GM23338 (cell line): Measurements from ENCODE around the gene SRSF4.

ENCODE experiments used
- CREB1 ChIP-seq: fragments of 250-450 bp; sonication (Bioruptor Pico); IDR thresholded peaks from 2 replicates; pipeline ENCODE4 v1.5.0; 2020; ENCODE audit warnings: low read depth, mild to moderate bottlenecking, moderate library complexity
- CTCF ChIP-seq, 2 experiments: fragments of 200-600 bp in 1 of 2; sonication (generic) in 1 of 2; conservative IDR thresholded peaks; 2 replicates each; pipeline versions ENCODE4 v1.5.1 to v1.6.1; 2016 to 2017; ENCODE audit warnings: antibody characterized with exemption in 2 of 2, low read depth in 2 of 2, mild to moderate bottlenecking in 2 of 2, moderate library complexity in 1 of 2
- ETS1 ChIP-seq: IDR thresholded peaks from 2 replicates; pipeline ENCODE4 v1.6.1; 2016; ENCODE audit warnings: antibody characterized with exemption
- EZH2 ChIP-seq: fragments of 200-600 bp; sonication (generic); IDR thresholded peaks from one replicate; pipeline ENCODE4 v1.8.0; 2017; ENCODE audit warnings: antibody characterized with exemption, mild to moderate bottlenecking, low read depth; ENCODE audit not compliant: unreplicated experiment
- EZH2phosphoT487 ChIP-seq: fragments of 200-600 bp; sonication (generic); IDR thresholded peaks from one replicate; pipeline ENCODE4 v1.8.1; 2018; ENCODE audit warnings: antibody characterized with exemption; ENCODE audit not compliant: unreplicated experiment
- JUNB ChIP-seq: IDR thresholded peaks from one replicate; pipeline ENCODE4 v1.6.1; 2016; ENCODE audit warnings: antibody characterized with exemption; ENCODE audit not compliant: unreplicated experiment
- POLR2AphosphoS5 ChIP-seq: IDR thresholded peaks from 2 replicates; pipeline ENCODE4 v1.6.1; 2016; ENCODE audit warnings: antibody characterized with exemption, low read depth
- REST ChIP-seq: IDR thresholded peaks from one replicate; pipeline ENCODE4 v1.6.1; 2018; ENCODE audit warnings: antibody characterized with exemption; ENCODE audit not compliant: unreplicated experiment
- STAT1 ChIP-seq: IDR thresholded peaks from one replicate; pipeline ENCODE4 v1.6.1; 2016; ENCODE audit warnings: antibody characterized with exemption; ENCODE audit not compliant: unreplicated experiment
- ZNF114 ChIP-seq: fragments of 250-450 bp; sonication (Bioruptor Pico); IDR thresholded peaks from 2 replicates; pipeline ENCODE4 v1.5.0; 2020; ENCODE audit warnings: mild to moderate bottlenecking, moderate library complexity
- ZNF462 ChIP-seq: fragments of 250-450 bp; sonication (Bioruptor Pico); IDR thresholded peaks from 2 replicates; pipeline ENCODE4 v1.5.0; 2020; ENCODE audit warnings: mild to moderate bottlenecking, moderate library complexity

GRCh38 chr1:29133861-29134694, 47.6 kb downstream of the SRSF4 start:
- no peak for TF ChIP-seq CTCF (conservative IDR thresholded peaks at IDR 0.05; ENCODE audit: low read depth in 2 of 2)
- TF ChIP-seq EZH2: no peak
- no peak for TF ChIP-seq CREB1 (CRISPR knock-in tag)
- no peak for TF ChIP-seq JUNB
- no peak for TF ChIP-seq POLR2AphosphoS5
- TF ChIP-seq REST: no peak
- TF ChIP-seq EZH2phosphoT487: no peak
- TF ChIP-seq ETS1: no peak
- TF ChIP-seq STAT1: no peak
- TF ChIP-seq ZNF114 (CRISPR knock-in tag): no peak
- no peak for TF ChIP-seq ZNF462 (CRISPR knock-in tag)
